Epithelial cell of esophagus (primary cell): ENCODE results near the gene PSD4.

Experiments
- DNase-seq: peaks from one replicate; pipeline ENCODE4 v3.0.0; 2010; ENCODE audit warnings: low read depth
- H3K4me3 ChIP-seq: 2 replicates; pipeline ENCODE4 v1.5.1; 2011; ENCODE audit warnings: mild to moderate bottlenecking, low read length, control low read depth
- CTCF ChIP-seq: IDR thresholded peaks from 2 replicates; pipeline ENCODE4 v1.5.1; 2011; ENCODE audit warnings: low read depth, mild to moderate bottlenecking, low read length, control low read depth, inconsistent platforms; ENCODE audit not compliant: insufficient read depth; ENCODE audit errors: missing control alignments

PSD4 gene

GRCh38 chr2:113219889-113220641, 46.3 kb downstream of the PSD4 start:
- DNase-seq, result peak; percentile 64
- H3K4me3 ChIP-seq, result no peak overlapping the region
- no peak for TF ChIP-seq CTCF

- H3K4me3 ChIP-seq, result no peak overlapping the region
- no peak for DNase-seq
- TF ChIP-seq CTCF, result no peak
These were observed 47.4 kb downstream of the PSD4 start for GRCh38 chr2:113220970-113221708.

- no peak for DNase-seq
- no peak for TF ChIP-seq CTCF
- H3K4me3 ChIP-seq, result no peak overlapping the region
These were observed 48.1 kb downstream of the PSD4 start for GRCh38 chr2:113221846-113222245.

GRCh38 chr2:113223813-113224212, 50.0 kb downstream of the PSD4 start:
- TF ChIP-seq CTCF, result no peak
- no peak overlapping the region for H3K4me3 ChIP-seq
- no peak for DNase-seq

- no peak overlapping the region for H3K4me3 ChIP-seq
- DNase-seq, result no peak
- no peak for TF ChIP-seq CTCF
These were observed 51.0 kb downstream of the PSD4 start for GRCh38 chr2:113224647-113225236.

DNA sequence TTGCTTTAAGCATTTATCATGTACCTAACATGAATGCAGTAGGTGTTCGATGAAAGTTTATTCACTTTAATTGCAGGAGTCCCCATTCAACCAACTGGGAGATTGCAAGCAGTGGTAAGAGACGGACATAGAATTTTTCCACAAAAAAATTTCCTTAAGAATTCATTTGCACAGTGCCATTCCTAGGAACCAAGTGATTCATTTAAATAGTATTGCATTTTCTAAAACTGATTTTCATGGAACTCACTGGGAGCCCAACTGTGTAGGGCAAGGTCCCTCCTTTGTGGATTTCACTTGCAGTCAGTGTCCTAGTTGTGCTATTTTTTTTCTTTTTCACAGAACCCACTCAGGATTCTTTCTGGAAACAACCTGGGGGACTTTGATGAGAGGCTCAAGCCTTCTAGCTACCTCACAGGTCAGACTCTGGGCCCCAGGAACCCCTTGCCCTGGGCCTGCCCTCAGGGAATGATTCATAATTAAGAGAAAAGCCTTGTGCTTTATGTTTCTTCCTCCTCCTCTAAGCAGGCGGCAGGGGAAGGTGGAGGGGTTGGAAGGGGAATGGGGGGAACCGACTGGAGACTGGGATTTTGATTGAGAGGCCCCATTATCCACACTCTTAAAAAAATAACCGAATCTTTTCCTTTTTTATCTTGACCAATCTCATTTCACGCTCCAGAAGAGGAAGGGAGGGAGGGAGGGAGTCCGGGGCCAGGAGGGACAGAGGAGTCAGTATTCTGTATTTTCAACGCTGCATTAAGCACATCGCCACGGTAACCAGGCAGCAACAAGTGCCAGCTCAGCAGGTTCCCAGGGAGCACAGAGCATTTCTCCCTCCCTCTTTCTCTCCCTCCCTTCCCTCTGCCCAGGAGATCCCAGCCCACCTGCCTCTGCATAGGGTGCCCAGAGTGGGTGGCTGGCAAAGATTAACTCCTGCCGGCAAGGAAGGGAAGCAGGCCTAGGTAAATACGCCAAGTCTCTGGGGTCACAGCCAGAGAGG, 51.8 kb downstream of the PSD4 start:
- no peak for TF ChIP-seq CTCF
- DNase-seq, result no peak
- H3K4me3 ChIP-seq, result no peak overlapping the region
